ENCODE data around the gene MFN2. TPM values are rescaled to one million over a fixed set of nuclear protein-coding genes. Genes with fewer than 3 reads are reported as not detected.

Gene MFN2
- total and polyA plus RNA-seq, 2 of the 8 experiments (the other 6 are each of a cell fraction or from before 2014, with no cell fraction given): 34.0 to 62.5 TPM

DNA sequence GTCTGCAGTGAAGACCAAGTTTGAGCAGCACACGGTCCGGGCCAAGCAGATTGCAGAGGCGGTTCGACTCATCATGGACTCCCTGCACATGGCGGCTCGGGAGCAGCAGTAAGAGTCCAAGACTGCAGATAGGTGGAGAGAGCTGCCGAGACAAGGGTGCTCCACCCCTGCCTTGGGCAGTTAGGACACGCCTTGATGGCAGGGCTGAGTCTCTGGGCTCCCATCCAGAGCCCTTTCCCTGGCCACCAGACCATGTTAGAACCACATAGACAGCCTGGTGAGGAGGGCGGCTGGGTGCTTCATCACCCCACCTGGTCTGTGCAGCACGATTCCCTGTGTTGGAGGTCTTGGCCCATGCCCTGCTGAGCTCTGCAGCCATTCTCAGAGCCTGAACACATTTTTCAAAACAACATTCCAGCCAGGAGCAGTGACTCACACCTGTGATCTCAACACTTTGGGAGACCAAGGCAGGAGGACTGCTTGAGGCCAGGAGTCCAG, 21.8 kb downstream of the MFN2 start:
- no peak overlapping the region for H3K18ac ChIP-seq (ENCODE audit: extremely low read depth, low read length)
- H3K27me3 ChIP-seq (replicated peaks in 1 of 4; ENCODE audit: control insufficient read depth in 3 of 4, extremely low read depth in 1 of 4, insufficient read depth in 3 of 4, low read length in 3 of 4): no peaks in the 10 kb centered on the region
- ChIA-PET POLR2A (ENCODE audit: partially characterized antibody) (interaction anchor here (1.4 to 3.1 kb wide), 3 partner anchors 8 to 24 kb away, joined by 5 to 15 read pairs (median 6); partner anchors contain the start of gene MFN2), CTCF (ENCODE audit: partially characterized antibody) (interaction anchor here (1.0 to 3.2 kb wide), 16 partner anchors 9 to 217 kb away, joined by 3 to 26 read pairs (median 4); partner anchors contain the start of gene MIIP)
- no peak overlapping the region for H2BK120ac ChIP-seq (replicated peaks; ENCODE audit: low read depth, low read length)
- H3K9me3 ChIP-seq (ENCODE audit: insufficient read depth in 2 of 2, low read depth in 1 of 2, low read length in 1 of 2): peaks cover 0 to 2% of the 10 kb centered on the region in 2 experiments; a peak in 1 of 4 replicates
- H2BK15ac ChIP-seq (ENCODE audit: low read length): no peak overlapping the region
- H3K23ac ChIP-seq (ENCODE audit: insufficient read length): no peak overlapping the region
- no peak overlapping the region for H4K91ac ChIP-seq (replicated peaks; ENCODE audit: insufficient read length, low read length)
- H2AFZ ChIP-seq (ENCODE audit: low read length): no peak overlapping the region
- no peak overlapping the region for H2AK5ac ChIP-seq (ENCODE audit: low read depth, low read length)
- H4K5ac ChIP-seq (ENCODE audit: insufficient read length, low read depth, low read length): no peak overlapping the region
- H4K20me1 ChIP-seq (replicated peaks in 1 of 2; ENCODE audit: control insufficient read depth in 1 of 2, insufficient read depth in 2 of 2, low read length in 2 of 2): peaks cover 0 to 11% of the 10 kb centered on the region in 2 experiments
- H2BK12ac ChIP-seq (ENCODE audit: low read depth, low read length): 0 out of 2 replicates have a peak overlapping the region, but pooled peaks have one; percentile 39
- no peaks in the 10 kb centered on the region for H3K79me2 ChIP-seq (ENCODE audit: control insufficient read depth in 1 of 2, insufficient read depth in 2 of 2, low read length in 2 of 2)
- no peaks in the 10 kb centered on the region for H3K23me2 ChIP-seq (ENCODE audit: low read depth, low read length)
- FAIRE-seq (no peak), DNase-seq (ENCODE audit: low read depth in 1 of 2, low spot score in 2 of 2) (no peak)
- no peak overlapping the region for H3K56ac ChIP-seq (replicated peaks; ENCODE audit: insufficient read length, low read depth, low read length)
- H3K27ac ChIP-seq (ENCODE audit: low read depth, low read length): no peak overlapping the region
- H3K4me1 ChIP-seq (replicated peaks in 1 of 4; ENCODE audit: control insufficient read depth in 3 of 4, insufficient read depth in 4 of 4, low read length in 3 of 4): no peaks in the 10 kb centered on the region
- no peak overlapping the region for H2BK20ac ChIP-seq (ENCODE audit: low read length)
- H3K9ac ChIP-seq (replicated peaks in 1 of 4; ENCODE audit: extremely low read depth in 1 of 4, low read depth in 3 of 4, low read length in 3 of 4): no peak overlapping the region; a peak in 1 of 7 replicates
- no peak overlapping the region for H3K4me2 ChIP-seq (ENCODE audit: insufficient read depth in 1 of 2, low read depth in 2 of 2, low read length in 2 of 2)
- H2BK5ac ChIP-seq (ENCODE audit: low read depth, low read length): no peak overlapping the region; the same call in 1 of the 2 replicates
- WGBS, 2 experiments (ENCODE audit: extremely low coverage in 1 of 2, insufficient coverage in 1 of 2, insufficient read length in 1 of 2, insufficient replicate concordance in 2 of 2, low coverage in 1 of 2, low lambda C conversion rate in 2 of 2, missing lambda C conversion rate in 1 of 2): 90% methylated on average over 10 of the region's 10 CpGs; no CpG with 5 or more reads in 1 of the 2 experiments
- H3K4me3 ChIP-seq (ENCODE audit: extremely low read depth in 1 of 4, insufficient read depth in 2 of 4, low read depth in 3 of 4, low read length in 4 of 4): no peak overlapping the region
- peaks cover 45 to 78% (median 62%) of the 10 kb centered on the region in 4 experiments for H3K36me3 ChIP-seq (ENCODE audit: control insufficient read depth in 2 of 4, insufficient read depth in 4 of 4, low read length in 3 of 4)
- H3K79me1 ChIP-seq (ENCODE audit: low read depth, low read length): no peaks in the 10 kb centered on the region; the same call in 1 of the 2 replicates
- no peak overlapping the region for H3K14ac ChIP-seq (ENCODE audit: insufficient read length)
- H4K8ac ChIP-seq (ENCODE audit: extremely low read depth, insufficient read depth, low read length): peak overlapping the region; percentile 76; the same call in 1 of the 2 replicates
- TF ChIP-seq CBX5 (IDR thresholded peaks at IDR 0.05; ENCODE audit: low read depth, low read length) (no peak), CTBP2 (IDR thresholded peaks at IDR 0.05; ENCODE audit: borderline replicate concordance, insufficient read depth, insufficient read length, low read length) (no peak), RXRA (IDR thresholded peaks at IDR 0.05; ENCODE audit: insufficient read depth, low read depth, low read length) (no peak), TCF12 (IDR thresholded peaks at IDR 0.05; ENCODE audit: low read depth, low read length) (no peak), MAFK (IDR thresholded peaks at IDR 0.05; ENCODE audit: low read depth, low read length) (no peak), YY1 (IDR thresholded peaks at IDR 0.05; ENCODE audit: low read depth, low read length) (no peak), CREB1 (IDR thresholded peaks at IDR 0.05) (no peak)
- TF ChIP-seq, protein P1, sequence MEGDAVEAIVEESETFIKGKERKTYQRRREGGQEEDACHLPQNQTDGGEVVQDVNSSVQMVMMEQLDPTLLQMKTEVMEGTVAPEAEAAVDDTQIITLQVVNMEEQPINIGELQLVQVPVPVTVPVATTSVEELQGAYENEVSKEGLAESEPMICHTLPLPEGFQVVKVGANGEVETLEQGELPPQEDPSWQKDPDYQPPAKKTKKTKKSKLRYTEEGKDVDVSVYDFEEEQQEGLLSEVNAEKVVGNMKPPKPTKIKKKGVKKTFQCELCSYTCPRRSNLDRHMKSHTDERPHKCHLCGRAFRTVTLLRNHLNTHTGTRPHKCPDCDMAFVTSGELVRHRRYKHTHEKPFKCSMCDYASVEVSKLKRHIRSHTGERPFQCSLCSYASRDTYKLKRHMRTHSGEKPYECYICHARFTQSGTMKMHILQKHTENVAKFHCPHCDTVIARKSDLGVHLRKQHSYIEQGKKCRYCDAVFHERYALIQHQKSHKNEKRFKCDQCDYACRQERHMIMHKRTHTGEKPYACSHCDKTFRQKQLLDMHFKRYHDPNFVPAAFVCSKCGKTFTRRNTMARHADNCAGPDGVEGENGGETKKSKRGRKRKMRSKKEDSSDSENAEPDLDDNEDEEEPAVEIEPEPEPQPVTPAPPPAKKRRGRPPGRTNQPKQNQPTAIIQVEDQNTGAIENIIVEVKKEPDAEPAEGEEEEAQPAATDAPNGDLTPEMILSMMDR (IDR thresholded peaks at IDR 0.05; ENCODE audit: control extremely low read depth in 1 of 3, insufficient read depth in 1 of 3, low read depth in 1 of 3, low read length in 3 of 3): no peak
- H3K4ac ChIP-seq (replicated peaks; ENCODE audit: insufficient read length, low read depth, low read length): no peak overlapping the region

Measured in H1 (cell line).